Fibroblast of skin of back (primary cell): ENCODE results near the gene DGKH.
A peak's percentile ranks its signal among the peaks of the same experiment; 100 is the strongest.

Experiments used
- DNase-seq: peaks from one replicate; pipeline ENCODE4 v3.0.0-alpha.2; 2013

Gene DGKH

DNA sequence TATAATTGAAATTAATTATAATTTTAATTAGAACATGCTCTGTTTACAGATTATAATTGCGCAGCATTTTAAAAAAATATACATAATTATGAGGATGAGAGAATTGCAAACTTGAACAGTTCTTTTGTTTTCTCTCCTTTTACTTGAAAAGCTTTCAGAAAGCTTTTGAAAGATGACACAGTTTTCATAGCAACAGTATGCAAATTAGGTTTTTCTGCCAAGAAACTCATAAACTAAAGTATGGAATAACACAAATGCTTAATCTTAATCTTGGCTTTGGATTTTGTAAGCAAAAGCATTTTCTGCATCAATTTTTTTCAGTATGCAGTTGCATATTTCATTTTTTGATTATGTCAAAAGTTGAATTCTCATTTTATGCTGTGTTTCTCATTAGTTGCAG lies 190.7 kb downstream of the DGKH start:
- no peak for DNase-seq

DNA sequence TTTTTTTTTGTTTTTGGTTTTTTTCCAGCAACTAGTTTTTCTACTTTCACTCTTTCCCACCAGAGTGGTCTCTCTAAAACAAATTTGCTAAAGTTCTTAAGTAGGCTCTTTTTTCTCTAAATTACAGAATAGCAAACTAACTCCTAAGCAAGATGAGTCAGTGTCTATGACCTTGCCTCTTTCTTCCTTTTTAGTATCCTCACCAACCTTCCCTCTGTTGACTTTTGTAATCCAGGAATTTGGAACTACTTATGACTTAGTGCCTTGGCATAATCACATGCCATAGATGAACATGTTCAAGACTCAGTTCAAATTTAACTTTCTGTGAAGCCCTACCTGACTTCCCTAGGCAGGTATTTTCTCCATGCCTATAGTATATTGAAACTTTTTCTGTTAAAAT lies 191.2 kb downstream of the DGKH start:
- peak; percentile 72 for DNase-seq

DNA sequence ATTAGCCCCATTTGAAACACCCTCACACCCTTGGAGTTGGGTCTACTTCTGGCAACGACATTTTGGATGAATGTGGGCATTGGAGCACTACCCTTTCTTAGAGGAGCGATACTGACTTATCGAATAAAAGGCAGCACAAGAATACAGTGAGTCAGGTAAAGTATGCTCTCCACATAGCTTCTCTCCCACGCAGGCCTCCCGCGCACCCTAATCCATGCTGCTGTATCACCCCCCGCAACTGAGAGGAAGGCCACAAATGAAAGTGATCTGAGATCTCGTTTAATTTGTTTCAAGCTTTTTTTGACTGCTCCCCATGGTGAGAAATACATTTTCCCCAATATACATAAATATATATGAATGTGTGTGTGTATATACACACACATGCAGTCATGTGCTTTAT lies 198.1 kb downstream of the DGKH start:
- no peak for DNase-seq

DNA sequence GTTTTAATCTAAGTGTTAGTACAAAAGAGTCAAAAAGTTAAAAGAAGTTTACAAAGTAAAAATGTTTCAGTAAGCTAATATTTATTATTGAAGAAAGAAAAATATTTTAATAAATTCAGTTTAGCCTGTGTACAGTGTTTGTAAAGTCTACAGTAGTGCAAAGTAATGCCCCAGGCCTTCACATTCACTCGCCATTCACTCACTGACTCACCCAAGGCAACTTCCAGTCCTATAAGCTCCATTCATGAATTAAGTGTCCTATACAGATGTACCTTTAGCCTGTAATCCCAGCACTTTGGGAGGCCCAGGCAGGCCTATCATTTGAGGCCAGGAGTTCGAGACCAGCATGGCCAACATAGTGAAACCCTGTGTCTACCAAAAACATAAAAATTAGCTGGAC lies 199.4 kb downstream of the DGKH start:
- DNase-seq: no peak

- no peak for DNase-seq
Measured at GRCh38 chr13:42255886-42256285, 207.4 kb downstream of the DGKH start.

DNA sequence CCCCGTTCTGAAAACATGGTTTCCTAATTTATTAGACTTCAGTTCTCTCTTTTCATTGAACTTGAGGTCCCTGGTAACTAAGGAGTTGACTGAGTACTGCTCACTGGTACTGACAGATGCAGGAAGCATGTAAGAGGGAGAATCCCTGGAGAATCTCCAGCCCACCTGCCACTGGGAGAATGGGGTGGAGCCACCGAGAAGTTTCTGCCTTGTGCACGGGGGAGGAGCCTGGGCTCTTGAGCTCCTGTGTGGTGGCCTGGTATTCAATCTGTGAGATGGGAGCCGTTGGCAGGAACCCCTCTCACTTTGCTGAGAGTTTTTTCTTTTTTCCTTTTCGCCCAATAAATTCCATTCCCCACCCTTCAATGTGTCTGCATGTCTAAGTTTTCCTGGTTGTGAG lies 210.3 kb downstream of the DGKH start:
- no peak for DNase-seq

GRCh38 chr13:42259515-42259914 lies 211.1 kb downstream of the DGKH start:
- DNase-seq: no peak

- no peak for DNase-seq
Measured at GRCh38 chr13:42260903-42261654, 212.6 kb downstream of the DGKH start.

DNA sequence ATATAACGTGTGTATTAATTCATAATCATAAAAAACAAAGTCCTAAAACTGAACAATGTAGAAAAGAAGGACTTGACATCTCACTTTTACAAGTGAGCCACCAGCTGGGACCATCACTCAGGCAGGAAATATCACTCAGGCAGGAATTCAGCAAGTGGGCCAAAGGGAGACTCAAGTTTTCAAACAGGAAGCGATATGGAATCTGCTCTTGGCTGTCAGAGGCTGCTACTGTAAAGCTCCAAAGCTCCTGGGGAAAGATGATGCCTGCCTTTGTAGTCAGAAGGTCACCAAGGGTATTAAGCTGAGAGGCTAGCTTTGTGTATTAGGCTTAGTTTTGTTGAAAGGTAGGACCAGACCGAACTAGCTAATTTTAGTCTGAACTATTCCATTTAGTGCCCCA lies 218.0 kb downstream of the DGKH start:
- peak; percentile 71 for DNase-seq

- DNase-seq: no peak
Measured at GRCh38 chr13:42270160-42270856, 221.9 kb downstream of the DGKH start.

DNA sequence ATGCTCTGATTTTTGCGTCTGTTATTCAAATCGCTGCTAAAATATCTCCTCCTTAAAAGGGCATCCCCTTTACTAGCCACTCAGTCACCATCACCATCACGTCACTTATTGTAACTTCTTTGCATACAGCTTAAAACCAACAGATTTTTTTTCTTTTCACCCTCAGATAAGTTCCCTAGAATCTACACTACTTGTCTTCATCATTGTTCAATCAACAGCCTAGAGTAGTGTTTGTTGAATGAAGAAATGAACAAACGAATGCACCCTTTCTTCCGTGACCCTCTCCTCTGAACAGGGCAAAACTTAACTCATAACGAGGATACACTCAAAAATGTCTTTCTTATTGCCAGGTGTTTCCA lies 222.4 kb downstream of the DGKH start:
- DNase-seq: no peak

- DNase-seq: peak; percentile 98
Measured at GRCh38 chr13:42271337-42272114, 223.1 kb downstream of the DGKH start.

DNA sequence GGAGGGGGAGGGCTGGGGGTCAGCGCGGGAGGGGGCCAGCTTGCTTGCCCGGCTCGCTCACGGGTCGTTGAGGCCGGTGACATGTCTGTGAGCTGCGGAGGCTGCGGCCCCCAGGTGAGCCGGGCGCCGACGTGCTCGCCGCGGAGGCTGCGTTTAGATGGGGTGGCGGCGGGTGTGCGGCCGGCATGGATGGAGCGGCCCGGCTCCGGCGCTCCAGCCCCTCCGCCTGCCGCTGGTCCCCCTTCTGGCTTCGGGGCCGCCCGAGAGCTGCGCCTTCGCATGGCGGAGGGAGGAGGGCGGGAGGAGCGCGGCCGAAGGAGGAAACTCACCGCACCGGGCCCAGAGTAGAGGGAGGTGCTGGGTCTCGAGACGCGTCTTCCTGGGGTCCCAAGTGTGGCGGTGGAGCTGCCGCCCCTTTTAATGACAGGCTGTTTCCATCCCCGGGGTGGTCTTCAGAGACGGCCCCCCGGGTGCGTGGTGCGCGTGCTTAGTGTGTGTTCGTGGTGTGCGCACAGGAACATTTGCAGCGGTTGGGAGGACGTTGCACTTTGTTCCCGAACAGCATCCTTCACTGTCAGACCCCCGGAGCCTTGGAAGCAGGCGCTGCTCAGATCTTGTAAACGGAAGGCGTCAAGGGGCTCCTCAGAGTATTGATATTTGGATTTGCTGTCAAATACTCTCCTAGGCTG lies 223.8 kb downstream of the DGKH start, which contains the start of gene AKAP11:
AKAP11 (plus strand) TSS at position 38 of the 689 bp plus-strand sequence. CDS start 14,197 bp downstream, outside the sequence.
- DNase-seq: peak; percentile 57

GRCh38 chr13:42272804-42273175 lies 224.3 kb downstream of the DGKH start:
- no peak for DNase-seq

- DNase-seq: no peak
Measured at GRCh38 chr13:42274386-42275097, 226.1 kb downstream of the DGKH start.

- DNase-seq: no peak
Measured at GRCh38 chr13:42275098-42275471, 226.6 kb downstream of the DGKH start.

DNA sequence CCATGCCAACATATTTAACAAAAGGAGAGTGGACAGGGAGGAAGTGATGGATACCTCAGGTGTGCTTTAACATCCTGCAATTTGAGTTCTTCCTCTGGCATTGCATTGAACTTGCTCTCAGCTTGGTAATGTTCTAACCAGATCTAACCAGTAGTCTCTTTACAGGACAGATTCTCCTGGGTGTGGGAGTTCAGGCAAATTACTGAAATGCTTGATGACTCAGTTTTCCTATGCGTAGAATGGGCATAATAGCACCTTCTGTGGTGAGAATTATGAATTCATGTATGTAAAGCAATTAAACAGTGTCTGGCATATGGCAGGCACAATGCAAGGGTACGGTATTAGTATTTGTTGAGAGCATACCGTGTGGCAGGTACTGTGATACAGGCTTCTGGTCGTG lies 227.1 kb downstream of the DGKH start:
- no peak for DNase-seq

GRCh38 chr13:42276683-42277082 lies 228.2 kb downstream of the DGKH start:
- DNase-seq: peak; percentile 4

DNA sequence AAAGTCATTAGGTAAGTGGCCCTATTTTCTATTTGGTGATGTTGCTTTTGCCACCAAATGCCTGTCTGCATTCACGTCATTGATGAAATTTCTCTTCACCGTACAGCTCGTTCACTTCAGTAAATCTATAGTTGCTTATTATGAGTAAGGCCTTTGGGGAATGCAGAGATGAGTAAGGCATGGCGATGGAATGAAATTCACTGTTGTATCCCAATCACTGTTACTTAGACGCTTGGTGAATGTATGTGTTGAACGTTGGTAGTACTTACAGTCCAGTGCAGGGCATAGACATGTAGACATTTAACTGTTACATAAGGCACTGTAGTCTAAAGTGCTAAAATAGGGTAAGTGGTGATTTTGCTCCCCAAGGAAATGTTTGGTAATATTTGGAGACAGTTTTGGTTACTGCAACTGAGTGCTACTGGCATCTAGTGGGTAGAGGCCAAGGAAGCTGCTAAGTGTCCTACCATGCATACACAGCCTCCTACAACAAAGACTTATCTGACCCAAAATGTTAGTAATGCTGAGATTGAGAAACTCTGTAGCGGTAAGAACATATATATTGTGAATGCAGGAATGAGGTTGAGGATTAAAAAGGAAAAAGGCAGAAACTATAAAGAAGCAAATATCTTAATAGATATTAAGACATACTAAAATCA lies 229.3 kb downstream of the DGKH start:
- DNase-seq: peak; percentile 42

- no peak for DNase-seq
Measured at GRCh38 chr13:42279080-42279479, 230.6 kb downstream of the DGKH start.

- no peak for DNase-seq
Measured at GRCh38 chr13:42279986-42280385, 231.5 kb downstream of the DGKH start.

GRCh38 chr13:42280537-42280936 lies 232.1 kb downstream of the DGKH start:
- no peak for DNase-seq
